Kidney epithelial cell (primary cell): Measurements from ENCODE around the gene GNG4. TPM values are rescaled to one million over a fixed set of nuclear protein-coding genes. Genes with fewer than 3 reads are reported as not detected.

Source experiments
- DNase-seq: peaks from one replicate; pipeline ENCODE4 v3.0.0-alpha.2; 2010; ENCODE audit warnings: low read depth
- H3K27me3 ChIP-seq: 2 replicates; pipeline ENCODE4 v1.6.0; 2011; ENCODE audit warnings: low read length; ENCODE audit not compliant: control insufficient read depth, insufficient read depth
- H3K36me3 ChIP-seq: 2 replicates; pipeline ENCODE4 v1.5.1; 2011; ENCODE audit warnings: low read length; ENCODE audit not compliant: control insufficient read depth, insufficient read depth
- H3K4me3 ChIP-seq: 2 replicates; pipeline ENCODE4 v1.5.1; 2011; ENCODE audit warnings: low read depth, mild to moderate bottlenecking, control low read depth, low read length
- total RNA-seq: library from RNA; depleted of rRNA; stranded (reverse); fragments of >200 nt; gene quantifications from 2 replicates; pipeline ENCODE4 v1.2.3, GENCODE V29; 2015
- TF ChIP-seq, protein P1 (sequence below): IDR thresholded peaks from 2 replicates; pipeline ENCODE4 v1.5.1; 2011; ENCODE audit warnings: mild to moderate bottlenecking, moderate library complexity, low read length, control low read depth, inconsistent platforms; ENCODE audit not compliant: insufficient read depth, poor library complexity, severe bottlenecking

Gene GNG4
- total RNA-seq, 1 donor from 2014 or later = 0.54 TPM

DNA sequence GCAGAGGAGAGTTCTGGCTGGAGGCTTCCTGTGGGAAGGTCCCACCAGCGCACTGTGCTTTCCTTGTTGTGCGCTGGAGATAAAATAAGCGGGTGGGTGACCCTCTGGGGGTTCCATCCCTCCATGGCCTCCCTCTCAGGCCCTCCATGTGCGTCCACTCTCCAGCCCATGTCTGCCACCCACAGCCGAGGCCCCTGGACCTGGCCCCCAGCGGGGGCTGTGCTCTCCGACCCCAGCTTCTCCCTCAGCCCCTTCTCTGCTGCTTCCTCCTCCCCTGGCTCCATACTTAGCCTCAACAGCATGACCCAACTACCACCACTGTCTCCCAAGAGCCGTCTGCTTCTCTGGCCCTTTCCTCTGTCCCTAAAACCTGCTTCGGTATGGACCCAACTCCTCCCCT lies 61.4 kb downstream of the GNG4 start:
- Histone ChIP-seq H3K4me3 (no peak overlapping the region), H3K27me3 (no peaks in the 10 kb centered on the region), H3K36me3 (no peaks in the 10 kb centered on the region)
- DNase-seq = no peak
- TF ChIP-seq, protein P1, sequence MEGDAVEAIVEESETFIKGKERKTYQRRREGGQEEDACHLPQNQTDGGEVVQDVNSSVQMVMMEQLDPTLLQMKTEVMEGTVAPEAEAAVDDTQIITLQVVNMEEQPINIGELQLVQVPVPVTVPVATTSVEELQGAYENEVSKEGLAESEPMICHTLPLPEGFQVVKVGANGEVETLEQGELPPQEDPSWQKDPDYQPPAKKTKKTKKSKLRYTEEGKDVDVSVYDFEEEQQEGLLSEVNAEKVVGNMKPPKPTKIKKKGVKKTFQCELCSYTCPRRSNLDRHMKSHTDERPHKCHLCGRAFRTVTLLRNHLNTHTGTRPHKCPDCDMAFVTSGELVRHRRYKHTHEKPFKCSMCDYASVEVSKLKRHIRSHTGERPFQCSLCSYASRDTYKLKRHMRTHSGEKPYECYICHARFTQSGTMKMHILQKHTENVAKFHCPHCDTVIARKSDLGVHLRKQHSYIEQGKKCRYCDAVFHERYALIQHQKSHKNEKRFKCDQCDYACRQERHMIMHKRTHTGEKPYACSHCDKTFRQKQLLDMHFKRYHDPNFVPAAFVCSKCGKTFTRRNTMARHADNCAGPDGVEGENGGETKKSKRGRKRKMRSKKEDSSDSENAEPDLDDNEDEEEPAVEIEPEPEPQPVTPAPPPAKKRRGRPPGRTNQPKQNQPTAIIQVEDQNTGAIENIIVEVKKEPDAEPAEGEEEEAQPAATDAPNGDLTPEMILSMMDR = no peak

DNA sequence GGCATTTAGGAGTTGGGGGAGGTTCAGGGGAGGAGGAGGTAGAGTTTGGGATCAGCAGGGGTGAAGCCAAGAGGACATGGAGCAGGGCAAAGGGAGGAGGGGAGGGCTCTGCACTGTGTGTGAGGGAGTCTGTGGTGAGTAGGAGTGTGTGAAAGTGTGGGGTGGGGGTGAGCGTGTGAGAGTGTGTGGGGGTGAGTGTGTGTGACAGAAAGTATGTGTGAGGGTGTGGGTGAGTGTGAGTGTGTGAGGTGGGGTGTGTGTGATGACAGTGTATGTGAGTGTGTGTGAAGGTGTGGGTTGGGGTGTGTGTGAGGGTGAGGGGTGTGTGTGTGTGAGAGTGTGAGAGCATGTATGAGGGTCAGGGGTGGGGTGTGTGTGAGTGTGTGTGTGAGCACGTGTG lies 62.6 kb downstream of the GNG4 start:
- H3K27me3 ChIP-seq = no peaks in the 10 kb centered on the region
- no peak overlapping the region for H3K4me3 ChIP-seq
- TF ChIP-seq, protein P1 = no peak
- no peak for DNase-seq
- H3K36me3 ChIP-seq = no peaks in the 10 kb centered on the region

DNA sequence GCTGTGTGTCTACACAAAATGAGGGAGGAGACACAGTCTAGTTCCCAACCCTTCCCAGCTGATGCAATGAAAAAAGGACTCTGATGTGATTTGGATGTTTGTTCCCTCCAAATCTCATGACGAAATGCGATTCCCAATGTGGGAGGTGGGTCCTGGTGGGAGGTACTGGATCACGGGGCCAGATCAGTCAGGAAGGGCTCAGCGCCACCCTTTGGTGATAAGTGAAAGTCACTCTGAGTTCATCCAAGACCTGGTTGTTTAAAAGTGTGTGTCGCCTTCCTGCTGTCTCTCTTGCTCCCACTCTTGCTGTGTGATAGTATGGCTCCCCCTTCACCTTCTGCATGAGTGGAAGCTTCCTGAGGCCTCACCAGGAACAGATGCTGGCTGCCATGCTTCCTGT lies 63.2 kb downstream of the GNG4 start:
- DNase-seq = no peak
- Histone ChIP-seq H3K4me3 (no peak overlapping the region), H3K27me3 (no peaks in the 10 kb centered on the region), H3K36me3 (no peaks in the 10 kb centered on the region)
- TF ChIP-seq, protein P1 = no peak

DNA sequence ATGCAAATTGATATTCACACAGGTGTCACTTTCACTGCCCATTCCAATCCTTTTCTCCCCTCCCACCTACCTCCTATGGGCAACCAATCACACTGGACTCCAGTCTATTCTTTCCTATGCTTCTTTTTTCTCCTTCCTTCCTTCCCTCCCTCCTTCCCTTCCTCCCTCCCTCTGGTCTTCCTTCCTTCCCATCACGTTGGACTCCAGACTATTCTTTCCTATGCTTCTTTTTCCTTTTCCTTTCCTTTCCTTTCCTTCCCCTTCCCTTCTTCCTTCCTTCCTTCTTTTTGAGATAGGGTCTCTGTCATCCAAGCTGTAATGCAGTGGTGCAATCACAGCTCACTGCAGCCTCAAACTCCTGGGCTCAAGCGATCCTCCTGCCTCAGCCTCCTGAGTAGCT lies 64.6 kb downstream of the GNG4 start:
- H3K27me3 ChIP-seq = no peaks in the 10 kb centered on the region

DNA sequence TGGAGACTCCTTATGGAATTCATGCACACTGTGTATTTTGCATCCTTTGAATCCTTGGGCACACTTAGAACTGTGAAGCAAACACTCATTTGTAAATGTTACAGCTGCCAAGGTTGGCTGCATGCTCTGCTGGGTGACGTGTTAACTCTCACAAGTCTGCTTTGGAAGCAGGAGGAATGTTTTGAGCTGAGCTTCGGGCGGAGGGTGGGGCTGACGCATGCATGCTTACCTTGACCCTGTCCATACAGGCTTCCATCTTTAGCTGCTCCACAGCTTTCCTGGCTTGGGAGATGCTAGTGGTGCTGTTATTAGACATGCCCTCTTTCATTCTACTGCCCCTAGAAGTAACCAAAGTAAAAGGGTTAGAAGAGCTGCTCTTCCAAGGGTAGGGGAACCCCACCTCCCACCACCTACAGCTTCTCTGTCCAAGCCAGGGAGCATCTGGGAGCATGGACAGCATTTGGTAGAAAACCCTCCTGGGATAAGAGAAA lies 66.0 kb downstream of the GNG4 start:
- TF ChIP-seq, protein P1 = no peak
- no peaks in the 10 kb centered on the region for H3K27me3 ChIP-seq
- no peak for DNase-seq
- H3K36me3 ChIP-seq = no peaks in the 10 kb centered on the region
- no peak overlapping the region for H3K4me3 ChIP-seq

More for the DNA sequence above, 64.6 kb downstream of the GNG4 start:
- no peaks in the 10 kb centered on the region for H3K36me3 ChIP-seq
- TF ChIP-seq, protein P1 = no peak
- H3K4me3 ChIP-seq = no peak overlapping the region
- no peak for DNase-seq

DNA sequence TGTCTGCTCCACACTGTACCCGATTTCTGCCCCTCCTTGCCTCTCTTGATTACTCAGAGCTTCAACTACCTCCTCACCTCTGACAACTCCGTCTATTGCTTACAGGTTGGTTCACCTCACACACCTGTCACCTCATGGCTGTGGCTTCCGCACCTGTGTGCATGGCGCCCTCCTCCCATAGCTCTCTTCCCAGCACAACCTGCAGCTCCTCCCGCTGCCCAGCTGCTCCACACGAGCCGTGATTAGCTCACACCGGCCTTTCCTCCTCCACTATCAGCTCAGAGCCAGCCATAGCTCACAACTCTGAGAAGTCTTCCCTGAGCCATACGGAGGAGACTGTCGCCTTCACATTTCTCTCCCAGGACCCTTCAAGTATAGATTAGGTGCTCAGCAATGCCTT lies 67.5 kb downstream of the GNG4 start:
- H3K4me3 ChIP-seq = no peak overlapping the region
- no peaks in the 10 kb centered on the region for H3K27me3 ChIP-seq
- TF ChIP-seq, protein P1 = no peak
- DNase-seq = no peak
- no peaks in the 10 kb centered on the region for H3K36me3 ChIP-seq
